ENCODE data around the gene GRID1.

The GRID1 gene

DNA sequence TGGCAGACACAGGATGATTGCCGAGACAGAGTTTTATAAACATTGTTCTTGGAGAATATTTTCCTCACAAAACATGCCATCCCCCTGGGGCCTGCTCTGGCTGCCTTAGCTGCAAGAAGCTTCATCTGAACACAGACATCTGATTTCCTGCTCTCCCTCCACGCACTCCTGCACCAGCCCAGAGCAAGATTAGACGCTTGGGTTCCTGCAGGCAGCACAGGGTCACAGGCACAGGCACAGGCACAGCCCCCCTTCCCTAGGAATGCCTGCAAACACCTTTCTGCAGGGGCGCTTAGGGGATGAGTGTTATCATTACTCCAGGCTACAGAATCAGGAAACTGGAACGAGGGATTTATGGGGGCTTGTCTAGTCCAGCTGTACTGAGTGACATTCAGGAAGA, 450.3 kb downstream of the GRID1 start:
- TF ChIP-seq, protein P1, sequence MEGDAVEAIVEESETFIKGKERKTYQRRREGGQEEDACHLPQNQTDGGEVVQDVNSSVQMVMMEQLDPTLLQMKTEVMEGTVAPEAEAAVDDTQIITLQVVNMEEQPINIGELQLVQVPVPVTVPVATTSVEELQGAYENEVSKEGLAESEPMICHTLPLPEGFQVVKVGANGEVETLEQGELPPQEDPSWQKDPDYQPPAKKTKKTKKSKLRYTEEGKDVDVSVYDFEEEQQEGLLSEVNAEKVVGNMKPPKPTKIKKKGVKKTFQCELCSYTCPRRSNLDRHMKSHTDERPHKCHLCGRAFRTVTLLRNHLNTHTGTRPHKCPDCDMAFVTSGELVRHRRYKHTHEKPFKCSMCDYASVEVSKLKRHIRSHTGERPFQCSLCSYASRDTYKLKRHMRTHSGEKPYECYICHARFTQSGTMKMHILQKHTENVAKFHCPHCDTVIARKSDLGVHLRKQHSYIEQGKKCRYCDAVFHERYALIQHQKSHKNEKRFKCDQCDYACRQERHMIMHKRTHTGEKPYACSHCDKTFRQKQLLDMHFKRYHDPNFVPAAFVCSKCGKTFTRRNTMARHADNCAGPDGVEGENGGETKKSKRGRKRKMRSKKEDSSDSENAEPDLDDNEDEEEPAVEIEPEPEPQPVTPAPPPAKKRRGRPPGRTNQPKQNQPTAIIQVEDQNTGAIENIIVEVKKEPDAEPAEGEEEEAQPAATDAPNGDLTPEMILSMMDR (IDR thresholded peaks at IDR 0.05; ENCODE audit: extremely low read depth, insufficient read depth, missing control alignments) = no peak
- in situ Hi-C loops (cut with MboI; ENCODE audit: low pct_unique_long_range_greater_than_20kb, low sequenced_read_pairs, unreplicated experiment) = no loop called here
- DNase-seq (ENCODE audit: low spot score) = no peak

DNA sequence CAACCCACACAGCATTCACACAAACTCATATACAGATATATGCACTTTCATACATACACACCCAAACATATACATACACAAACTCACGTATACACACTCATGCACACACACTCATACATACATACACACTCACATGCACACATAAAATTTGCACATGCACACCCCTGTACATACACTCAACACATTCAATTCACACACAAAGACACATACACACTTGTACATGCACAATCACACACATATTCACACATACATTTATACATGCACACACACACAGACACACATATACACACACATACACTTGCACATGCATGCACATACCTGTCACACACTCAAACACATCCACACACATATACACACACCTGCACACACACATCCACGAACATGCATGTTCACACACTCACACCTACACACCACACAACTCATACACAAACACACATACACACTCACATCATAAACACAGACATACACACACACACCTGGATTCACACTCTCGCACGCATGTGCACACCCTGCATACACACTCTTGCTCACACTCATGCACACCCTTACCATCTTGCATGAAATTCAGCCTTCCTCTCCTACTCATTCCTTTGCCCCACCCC, 451.2 kb downstream of the GRID1 start:
- TF ChIP-seq, protein P1 (IDR thresholded peaks at IDR 0.05; ENCODE audit: extremely low read depth, insufficient read depth, missing control alignments) = no peak
- in situ Hi-C loops (cut with MboI; ENCODE audit: low pct_unique_long_range_greater_than_20kb, low sequenced_read_pairs, unreplicated experiment) = no loop called here
- DNase-seq (ENCODE audit: low spot score) = no peak

DNA sequence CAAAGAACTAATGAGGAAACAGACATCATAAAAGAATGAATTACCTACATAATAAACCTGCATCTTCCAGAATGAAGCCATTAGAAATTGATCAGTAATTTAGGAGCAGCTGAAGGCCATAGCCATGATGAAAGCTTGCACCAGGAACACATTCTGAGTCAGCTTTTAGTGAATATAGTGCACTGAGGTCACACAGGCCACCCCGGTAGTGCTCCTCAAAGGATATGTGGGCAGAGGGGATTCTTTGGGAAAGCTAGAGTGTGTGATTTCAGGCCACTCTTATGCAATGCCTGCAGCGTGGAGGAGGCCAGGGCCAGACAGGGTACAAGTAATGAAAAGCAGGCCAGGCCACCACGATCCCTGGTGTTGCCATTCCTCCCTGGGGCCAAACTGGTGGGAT, 451.9 kb downstream of the GRID1 start:
- TF ChIP-seq, protein P1 (IDR thresholded peaks at IDR 0.05; ENCODE audit: extremely low read depth, insufficient read depth, missing control alignments) = no peak
- no peak for DNase-seq (ENCODE audit: low spot score)
- in situ Hi-C loops (cut with MboI; ENCODE audit: low pct_unique_long_range_greater_than_20kb, low sequenced_read_pairs, unreplicated experiment) = no loop called here

DNA sequence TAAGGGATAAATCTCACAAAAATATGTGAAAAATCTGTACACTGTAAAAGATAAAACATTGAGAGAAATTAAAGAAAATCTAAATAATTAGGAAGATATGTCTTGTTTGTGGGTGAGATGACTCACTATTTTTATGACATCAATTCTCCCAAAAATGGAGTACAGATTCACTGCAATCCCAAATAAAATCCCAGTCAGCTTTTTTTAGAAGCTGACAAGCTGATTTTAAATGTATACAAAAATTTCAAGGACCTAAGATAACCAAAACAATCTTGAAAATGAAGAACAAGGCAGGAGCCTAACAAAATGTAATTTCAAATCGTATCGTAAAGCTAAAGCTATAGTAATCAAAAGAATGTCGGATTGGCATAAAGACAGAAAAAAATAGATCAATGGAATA, 458.1 kb downstream of the GRID1 start:
- DNase-seq (ENCODE audit: low spot score) = no peak
- in situ Hi-C loops (cut with MboI; ENCODE audit: low pct_unique_long_range_greater_than_20kb, low sequenced_read_pairs, unreplicated experiment) = no loop called here
- TF ChIP-seq, protein P1 (IDR thresholded peaks at IDR 0.05; ENCODE audit: extremely low read depth, insufficient read depth, missing control alignments) = no peak

DNA sequence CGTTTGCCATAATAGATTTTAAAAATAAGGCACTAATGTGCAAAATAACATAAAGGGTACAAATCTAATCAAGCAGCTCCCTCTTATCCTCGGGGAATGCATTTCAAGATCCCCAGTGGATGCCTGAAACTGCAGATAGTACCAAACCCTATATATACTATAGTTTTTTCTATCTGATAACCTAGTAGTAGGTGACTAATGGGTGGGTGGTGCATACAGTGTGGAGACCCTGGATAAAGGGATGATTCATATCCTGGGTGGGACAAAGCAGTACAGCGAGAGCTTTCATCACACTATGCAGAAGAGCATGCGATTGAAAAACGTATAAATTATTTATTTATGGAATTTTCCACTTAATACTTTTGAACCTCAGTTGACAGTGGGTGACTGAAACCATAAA, 464.5 kb downstream of the GRID1 start:
- TF ChIP-seq, protein P1 (IDR thresholded peaks at IDR 0.05; ENCODE audit: extremely low read depth, insufficient read depth, missing control alignments) = no peak
- in situ Hi-C loops (cut with MboI; ENCODE audit: low pct_unique_long_range_greater_than_20kb, low sequenced_read_pairs, unreplicated experiment) = no loop called here
- DNase-seq (ENCODE audit: low spot score) = no peak

DNA sequence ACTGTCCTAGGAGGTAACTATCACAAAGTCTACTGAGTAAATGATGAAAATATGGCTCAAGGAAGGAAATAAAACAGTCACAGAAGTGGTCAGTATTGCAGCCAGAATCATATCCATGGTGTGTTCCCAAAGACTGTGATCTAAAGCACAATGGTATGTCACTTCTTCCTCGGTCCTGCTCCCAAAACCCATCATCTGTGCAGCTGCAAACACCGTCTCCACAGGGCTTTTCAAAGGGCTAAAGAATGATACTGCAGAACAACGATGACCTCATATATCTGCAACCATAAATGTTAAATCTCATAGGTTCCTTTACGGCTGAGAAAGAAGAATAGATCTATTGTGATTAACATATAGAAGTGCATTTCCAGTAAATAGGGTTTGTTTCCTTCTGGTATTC, 465.0 kb downstream of the GRID1 start:
- TF ChIP-seq, protein P1 (IDR thresholded peaks at IDR 0.05; ENCODE audit: extremely low read depth, insufficient read depth, missing control alignments) = no peak
- in situ Hi-C loops (cut with MboI; ENCODE audit: low pct_unique_long_range_greater_than_20kb, low sequenced_read_pairs, unreplicated experiment) = no loop called here
- no peak for DNase-seq (ENCODE audit: low spot score)

DNA sequence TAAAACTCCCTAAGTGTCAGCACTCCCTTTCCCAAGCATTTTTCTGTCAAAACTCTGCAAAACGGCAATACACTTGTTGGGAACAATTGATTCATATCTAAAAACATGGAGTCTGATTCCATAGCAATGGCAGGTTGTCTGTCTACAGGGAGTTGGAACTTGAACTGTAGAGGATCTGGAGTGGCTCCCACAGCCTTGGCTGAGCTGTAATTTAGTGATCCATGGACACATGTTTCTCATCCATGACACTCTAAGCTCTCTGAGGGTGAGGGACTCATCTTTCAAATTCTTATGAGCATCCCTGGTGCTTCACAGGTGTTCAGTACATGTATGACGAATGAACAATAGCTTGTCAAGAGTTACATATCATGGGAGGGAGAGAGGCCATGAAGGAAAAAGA, 466.1 kb downstream of the GRID1 start:
- TF ChIP-seq, protein P1 (IDR thresholded peaks at IDR 0.05; ENCODE audit: extremely low read depth, insufficient read depth, missing control alignments) = no peak
- DNase-seq (ENCODE audit: low spot score) = no peak
- in situ Hi-C loops (cut with MboI; ENCODE audit: low pct_unique_long_range_greater_than_20kb, low sequenced_read_pairs, unreplicated experiment) = no loop called here
